Left lobe of liver (tissue), 2 donors: ENCODE data around the gene DSCAM. TPM values are rescaled to one million over a fixed set of nuclear protein-coding genes. Genes with fewer than 3 reads are reported as not detected.

Experiments used
- ATAC-seq: fragments of 200-7000 bp; cut with Tn5 transposase; one replicate; pipeline ENCODE4 v1.9.1; 2020; ENCODE audit warnings: mild to moderate bottlenecking, moderate library complexity
- DNase-seq: peaks from one replicate; pipeline ENCODE4 v3.0.0-alpha.2; 2020; ENCODE audit warnings: low spot score
- total RNA-seq: library from RNA; stranded (reverse); gene quantifications from one replicate; pipeline ENCODE4 v1.2.1, GENCODE V29; 2021
- donor health status: DM: no; HTN: no; CAD: no; lungs with moderate emphysema.
- donor health status: DM: no; HTN: yes; CAD: no.

DSCAM gene
- total RNA-seq, 1 donor from 2014 or later, result 0.10 TPM

DNA sequence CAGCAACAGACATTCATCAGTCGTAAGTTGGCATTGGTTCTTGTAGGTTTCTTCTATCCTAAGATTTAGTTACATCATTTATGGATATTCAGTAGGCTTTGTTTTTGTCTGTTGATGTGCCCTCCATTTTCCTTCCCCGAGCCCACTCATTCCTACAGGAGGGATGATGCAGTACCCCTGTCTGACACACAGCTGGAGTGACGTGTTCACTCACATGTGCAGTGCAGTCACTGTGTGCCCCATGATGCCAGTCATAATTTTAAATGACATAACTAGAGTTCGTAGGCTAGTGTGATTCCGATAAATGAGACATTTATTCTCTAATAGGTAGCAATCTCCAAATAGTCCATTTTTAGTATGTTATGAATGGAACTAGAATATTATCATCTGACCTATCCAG, 438.4 kb downstream of the DSCAM start:
- no peak for ATAC-seq
- no peak for DNase-seq

DNA sequence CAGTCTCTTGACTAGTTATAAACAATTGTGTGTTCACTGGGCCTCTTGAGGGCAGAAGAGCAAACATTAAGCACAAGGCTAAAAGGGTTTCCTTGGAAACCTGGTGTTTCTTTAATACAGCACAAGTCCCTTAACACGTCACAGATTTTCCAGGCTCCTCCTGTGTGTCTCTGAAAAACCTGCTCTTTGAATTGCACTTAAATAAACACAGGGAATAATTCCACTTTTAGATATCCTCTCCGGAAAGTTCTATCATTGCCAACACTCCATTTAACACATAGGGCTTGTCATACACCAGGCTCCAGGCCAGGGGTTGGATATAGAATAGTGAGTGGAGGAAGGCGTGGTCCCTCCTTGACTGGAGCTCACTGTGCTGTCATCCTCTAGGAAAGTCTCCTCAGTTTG, 442.6 kb downstream of the DSCAM start:
- no peak for ATAC-seq
- no peak for DNase-seq

- no peak for DNase-seq
- no peak for ATAC-seq
Observed at GRCh38 chr21:40402884-40403582, 443.9 kb downstream of the DSCAM start.

GRCh38 chr21:40395732-40396131, 451.2 kb downstream of the DSCAM start:
- ATAC-seq (no peak), DNase-seq (no peak)

DNA sequence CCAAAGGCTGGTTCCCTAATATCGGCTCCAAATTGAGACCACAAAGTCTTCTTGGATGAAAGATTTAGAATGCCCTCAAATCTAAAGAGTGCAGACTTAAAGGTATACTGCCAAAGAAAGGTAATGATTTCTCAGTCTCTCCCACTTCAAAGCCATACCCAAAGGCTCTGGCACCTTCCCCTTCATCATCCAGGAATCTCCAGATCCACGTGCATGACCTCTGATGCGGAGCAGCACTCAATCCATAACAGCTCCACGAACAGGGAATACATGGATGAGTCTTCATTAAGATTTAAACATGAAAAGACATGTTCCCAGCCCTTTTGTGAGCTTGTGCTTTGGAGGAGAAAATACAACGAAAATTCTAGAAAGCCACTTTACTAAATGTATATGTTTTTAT, 453.9 kb downstream of the DSCAM start:
- DNase-seq (no peak), ATAC-seq (no peak)

- ATAC-seq, result no peak
- no peak for DNase-seq
Observed at GRCh38 chr21:40388046-40388445, 458.9 kb downstream of the DSCAM start.

DNA sequence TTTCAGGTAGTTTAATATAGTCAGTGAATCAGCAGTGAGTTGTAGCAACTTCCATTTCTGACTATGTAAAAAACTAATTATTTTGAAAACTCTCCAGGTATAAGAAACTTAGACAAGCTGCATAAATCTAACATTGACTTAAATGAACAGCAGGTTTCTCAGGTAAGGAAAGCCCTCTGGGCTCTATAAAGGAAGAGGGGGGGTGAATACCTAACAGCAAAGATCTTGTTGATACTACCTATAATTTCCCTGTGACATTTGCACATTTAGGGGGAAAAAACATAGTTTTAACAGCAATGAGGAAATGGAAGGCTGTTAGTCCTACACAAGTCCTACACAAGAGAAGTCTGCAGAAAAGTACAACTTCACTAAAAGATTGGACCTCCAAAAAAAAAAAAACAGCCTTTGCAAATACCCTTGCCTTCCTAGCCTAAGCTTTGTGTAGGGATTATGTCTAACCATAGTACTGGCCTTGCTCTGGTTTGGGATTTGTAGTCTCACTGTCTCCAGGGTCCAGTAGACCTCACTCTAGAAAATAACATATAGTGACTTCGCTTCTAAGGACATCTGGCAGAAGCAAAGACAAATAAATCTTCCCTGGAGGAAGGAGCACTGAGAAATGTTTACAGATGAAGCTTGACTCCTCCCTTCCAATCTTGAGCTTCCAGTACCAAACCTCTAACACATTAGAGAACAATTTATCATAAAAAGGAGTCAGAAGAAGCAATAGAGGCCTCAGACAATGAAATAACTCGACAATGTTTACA, 459.8 kb downstream of the DSCAM start:
- no peak for ATAC-seq
- no peak for DNase-seq

DNA sequence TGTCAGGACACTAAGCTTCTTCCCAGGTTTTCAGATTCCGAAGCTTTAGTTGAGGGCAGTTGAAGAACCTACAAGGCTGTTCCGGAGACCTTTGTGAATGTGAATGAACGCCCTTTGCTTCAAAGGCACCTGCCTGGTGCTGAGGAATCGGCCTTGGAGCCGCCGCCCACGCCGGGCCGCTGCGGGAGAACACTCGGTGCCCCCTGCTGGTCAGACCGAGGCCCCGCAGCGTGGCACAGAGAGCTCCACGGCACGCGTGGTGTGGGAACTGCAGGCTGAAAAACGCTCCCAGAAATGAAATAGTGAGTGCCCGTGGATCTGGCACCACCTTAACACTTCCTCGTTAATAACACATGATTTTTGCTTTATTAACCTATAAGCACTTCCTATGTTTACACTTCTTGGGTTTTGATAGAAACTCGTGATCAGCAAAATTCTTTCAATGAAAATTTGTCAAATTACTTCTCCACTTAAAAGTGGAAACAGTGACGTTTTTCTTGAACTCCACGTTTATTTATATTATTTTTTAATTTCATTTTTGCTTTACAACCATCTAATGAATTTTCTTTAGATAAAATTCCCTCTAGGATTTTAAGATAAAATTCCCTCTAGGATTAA, 460.6 kb downstream of the DSCAM start:
- peak; percentile 99 for ATAC-seq
- DNase-seq, result peak; percentile 61

DNA sequence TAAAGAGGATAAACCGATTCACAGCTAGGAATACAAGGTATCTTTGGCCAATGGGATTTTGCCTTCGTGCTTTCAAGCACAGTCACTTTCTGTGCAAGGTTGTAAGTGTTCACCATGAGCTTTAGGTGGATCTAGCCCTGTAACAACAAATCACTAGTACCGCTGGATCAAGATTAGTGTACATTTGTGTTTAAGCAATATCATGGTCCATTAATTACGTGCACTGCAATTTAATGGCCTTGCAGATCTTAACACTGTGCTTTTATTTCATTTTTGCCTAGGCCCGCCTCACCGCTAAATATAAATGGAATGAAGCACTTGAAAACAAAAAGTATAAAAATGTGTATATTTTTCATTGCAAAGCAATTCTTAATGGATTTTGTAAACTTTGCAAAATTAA, 461.1 kb downstream of the DSCAM start:
- DNase-seq (no peak), ATAC-seq (no peak)

- ATAC-seq (no peak), DNase-seq (no peak)
Observed at GRCh38 chr21:40383951-40384350, 463.0 kb downstream of the DSCAM start.

GRCh38 chr21:40381111-40381510, 465.8 kb downstream of the DSCAM start:
- DNase-seq (no peak), ATAC-seq (no peak)

GRCh38 chr21:40379881-40380810, 466.8 kb downstream of the DSCAM start:
- ATAC-seq (no peak), DNase-seq (no peak)

DNA sequence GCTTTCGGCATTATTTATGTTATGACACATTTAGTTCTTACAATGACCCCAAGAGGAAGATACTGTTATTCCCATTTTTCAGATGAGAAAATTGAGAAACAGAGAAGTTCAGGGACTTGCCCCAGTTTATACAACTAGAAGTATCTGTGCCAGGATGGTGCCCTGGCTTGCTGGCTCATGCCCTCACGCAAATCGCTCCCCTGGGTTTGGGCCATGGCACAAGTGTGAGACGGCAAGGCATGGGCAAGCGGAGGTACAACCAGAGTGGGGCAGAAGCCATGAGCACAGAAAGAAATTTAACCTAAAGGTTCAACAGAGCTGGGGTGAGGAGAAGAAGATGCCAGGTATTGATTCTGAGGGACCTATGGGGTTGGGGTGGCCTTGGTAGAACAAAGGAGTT, 469.8 kb downstream of the DSCAM start:
- ATAC-seq, result no peak
- DNase-seq, result no peak

- no peak for ATAC-seq
- no peak for DNase-seq
Observed at GRCh38 chr21:40373761-40374160, 473.2 kb downstream of the DSCAM start.

DNA sequence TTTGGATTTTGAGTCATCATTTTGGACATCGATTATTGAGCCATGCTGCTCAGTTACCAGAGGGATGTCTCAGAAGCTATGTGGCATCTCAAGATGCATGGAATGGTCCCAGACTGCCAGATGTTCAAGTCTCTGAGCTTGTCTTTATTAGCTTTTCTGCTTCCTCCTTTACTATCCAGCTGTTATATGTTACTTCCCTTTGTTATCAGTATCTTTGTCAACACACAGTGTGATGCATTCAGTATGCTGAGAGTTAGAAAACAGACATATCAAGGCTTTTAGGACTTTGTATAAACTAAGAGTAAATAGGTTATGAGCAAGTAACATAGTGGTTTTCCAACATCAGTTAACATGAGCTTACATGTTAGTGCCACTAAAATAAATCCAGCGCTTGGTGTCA, 474.5 kb downstream of the DSCAM start:
- no peak for ATAC-seq
- no peak for DNase-seq

DNA sequence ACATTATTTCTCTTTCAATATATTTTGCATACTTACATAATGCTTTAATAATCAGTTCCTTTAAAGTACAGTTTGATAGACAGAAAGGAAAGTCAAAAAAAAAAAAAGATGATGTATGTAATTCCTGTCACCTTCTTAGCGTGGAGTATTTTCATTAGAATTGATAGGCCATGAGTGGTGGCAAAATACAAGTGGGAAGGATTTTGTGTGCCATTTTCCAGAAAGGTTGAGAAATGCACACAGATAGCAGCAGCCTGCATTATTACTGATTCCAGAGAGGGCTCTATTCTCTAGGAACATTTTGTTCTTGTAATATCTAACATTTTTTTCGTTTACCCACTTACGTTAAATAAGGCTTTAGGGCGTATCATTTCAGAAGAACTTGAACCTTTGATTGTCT, 475.6 kb downstream of the DSCAM start:
- no peak for ATAC-seq
- no peak for DNase-seq

GRCh38 chr21:40356644-40357043, 490.3 kb downstream of the DSCAM start:
- ATAC-seq, result no peak

GRCh38 chr21:40355076-40355475, 491.9 kb downstream of the DSCAM start:
- ATAC-seq (no peak), DNase-seq (no peak)

More at GRCh38 chr21:40356644-40357043, 490.3 kb downstream of the DSCAM start:
- DNase-seq, result no peak

DNA sequence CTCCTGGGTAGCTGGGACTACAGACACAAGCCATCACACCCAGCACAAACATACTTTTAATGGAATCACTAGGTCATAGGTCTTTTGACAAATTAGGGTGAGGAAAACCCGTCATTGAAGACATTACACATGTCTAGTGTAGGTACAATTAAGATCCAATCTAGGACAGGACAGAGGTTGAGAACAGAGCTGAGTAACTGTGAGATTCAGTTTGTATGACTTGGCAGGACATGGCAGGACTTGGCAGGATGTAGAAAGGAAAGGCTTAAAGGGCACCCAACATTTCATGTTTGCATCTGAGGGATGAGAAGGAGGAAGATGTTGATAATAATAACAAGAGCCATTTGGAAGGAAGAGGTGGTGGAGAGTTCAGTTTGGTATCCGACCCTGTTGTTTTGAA, 496.0 kb downstream of the DSCAM start:
- ATAC-seq, result no peak
- DNase-seq, result no peak

DNA sequence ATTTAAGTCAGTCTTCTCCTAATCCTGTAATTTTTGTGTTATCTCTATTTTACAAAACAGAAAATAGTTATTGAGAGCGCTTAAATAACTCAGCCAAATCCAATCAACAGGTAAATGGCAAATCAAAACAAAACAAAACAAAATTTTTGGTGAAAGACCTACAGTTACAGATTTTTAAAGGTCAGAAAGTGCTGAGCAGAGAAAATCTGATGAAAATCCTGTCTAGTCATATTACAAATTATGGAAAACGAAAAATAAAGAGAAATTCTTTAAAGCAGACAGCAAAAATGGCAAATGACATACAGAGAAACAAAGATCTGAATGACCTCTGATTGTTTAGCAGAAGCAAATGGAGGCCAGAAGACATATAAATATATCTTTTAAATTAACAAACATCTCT, 497.4 kb downstream of the DSCAM start:
- DNase-seq (no peak), ATAC-seq (no peak)

DNA sequence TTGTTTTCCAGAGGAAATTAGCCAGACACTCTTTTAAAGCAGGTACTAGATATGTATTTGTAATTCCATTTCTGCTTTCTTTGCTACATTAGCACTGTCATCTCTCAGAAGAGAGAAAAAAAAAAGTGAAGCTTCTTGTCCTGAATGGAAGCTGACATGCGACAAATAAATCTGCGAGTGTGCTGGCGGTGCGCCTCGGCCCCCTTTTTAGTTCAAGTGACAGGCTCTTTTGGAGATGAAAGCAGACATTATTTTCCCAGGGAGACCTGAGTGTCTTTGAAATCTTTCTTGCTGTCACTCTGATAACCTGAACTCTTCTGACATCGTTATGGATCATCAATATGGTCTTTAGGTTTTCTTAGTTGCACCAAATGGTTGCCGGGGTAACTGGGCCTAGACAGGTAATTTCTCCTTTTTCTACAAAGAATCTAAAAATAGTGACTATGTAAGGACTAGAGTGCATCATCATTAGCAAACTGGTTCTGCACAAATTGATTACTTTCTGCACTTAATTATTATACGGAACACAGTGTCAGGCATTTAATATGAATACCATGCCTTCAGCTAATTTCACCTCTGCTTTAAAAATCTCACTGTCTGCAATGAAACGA, 501.1 kb downstream of the DSCAM start:
- DNase-seq (no peak), ATAC-seq (no peak)
